Left forelimb (tissue), 1 donor: ENCODE results near the gene HILPDA.
"Not testable (repeated sequence)": the region's sequence is repeated elsewhere in the genome, so short reads cannot be mapped to it uniquely, and the experiment has no call there.

Source experiments
- DNase-seq: peaks from one replicate; pipeline ENCODE4 v3.0.0-alpha.2; 2018; ENCODE audit warnings: low spot score

HILPDA gene

GRCh38 chr7:128431754-128432153, 23.9 kb upstream of the HILPDA start:
- DNase-seq, result no peak

- DNase-seq, result no peak
These were observed 21.0 kb upstream of the HILPDA start for GRCh38 chr7:128434413-128435326.

- no peak for DNase-seq
These were observed 20.4 kb upstream of the HILPDA start for GRCh38 chr7:128435327-128435686.

GRCh38 chr7:128437426-128438332, 18.0 kb upstream of the HILPDA start:
- no peak for DNase-seq

GRCh38 chr7:128442356-128442755, 13.3 kb upstream of the HILPDA start:
- no peak for DNase-seq

- no peak for DNase-seq
These were observed 11.7 kb upstream of the HILPDA start for GRCh38 chr7:128443831-128444600.

GRCh38 chr7:128446306-128446705, 9.4 kb upstream of the HILPDA start:
- no peak for DNase-seq

GRCh38 chr7:128447941-128448564, 7.6 kb upstream of the HILPDA start:
- no peak for DNase-seq

GRCh38 chr7:128448751-128449302, 6.9 kb upstream of the HILPDA start:
- no peak for DNase-seq

GRCh38 chr7:128450409-128450808, 5.3 kb upstream of the HILPDA start:
- DNase-seq, result no peak

GRCh38 chr7:128450913-128451312, 4.8 kb upstream of the HILPDA start:
- DNase-seq, result no peak

- no peak for DNase-seq
These were observed 3.1 kb upstream of the HILPDA start for GRCh38 chr7:128452552-128452951.

- peak; percentile 92 for DNase-seq
These were observed 1.6 kb upstream of the HILPDA start for GRCh38 chr7:128453836-128454804.

- DNase-seq, result no peak
These were observed 703 bp upstream of the HILPDA start for GRCh38 chr7:128454808-128455542.

GRCh38 chr7:128456255-128456725, 612 bp downstream of the HILPDA start:
- DNase-seq, result no peak

GRCh38 chr7:128457385-128457784, 1.7 kb downstream of the HILPDA start:
- DNase-seq, result not testable (repeated sequence)

GRCh38 chr7:128458956-128459355, 3.3 kb downstream of the HILPDA start:
- DNase-seq, result no peak

GRCh38 chr7:128459394-128459878, 3.8 kb downstream of the HILPDA start:
- no peak for DNase-seq

- no peak for DNase-seq
These were observed 6.8 kb downstream of the HILPDA start for GRCh38 chr7:128462460-128462859.
